ENCODE data around the gene PPM1G. TPM values are rescaled to one million over a fixed set of nuclear protein-coding genes. Genes with fewer than 3 reads are reported as not detected.

PPM1G gene
- total RNA-seq, 1 donor from 2014 or later: 121 TPM

GRCh38 chr2:27445155-27445554, 35.8 kb upstream of the PPM1G start:
- no peaks in the 10 kb centered on the region for H3K27me3 ChIP-seq (ENCODE audit: control insufficient read depth, insufficient read depth, low read length)
- no peak for TF ChIP-seq CTCF (IDR thresholded peaks at IDR 0.05; ENCODE audit: insufficient read depth, low read length, poor library complexity, severe bottlenecking)
- H3K36me3 ChIP-seq (ENCODE audit: control insufficient read depth, insufficient read depth, low read length): peaks cover 4% of the 10 kb centered on the region
- H3K4me3 ChIP-seq (ENCODE audit: low read depth, low read length): no peak overlapping the region
- no peak for DNase-seq (ENCODE audit: low read depth)

GRCh38 chr2:27442920-27443282, 33.5 kb upstream of the PPM1G start:
- no peak for DNase-seq (ENCODE audit: low read depth)
- Histone ChIP-seq H3K4me3 (ENCODE audit: low read depth, low read length) (no peak overlapping the region), H3K27me3 (ENCODE audit: control insufficient read depth, insufficient read depth, low read length) (no peaks in the 10 kb centered on the region), H3K36me3 (ENCODE audit: control insufficient read depth, insufficient read depth, low read length) (peaks cover 4% of the 10 kb centered on the region)
- no peak for TF ChIP-seq CTCF (IDR thresholded peaks at IDR 0.05; ENCODE audit: insufficient read depth, low read length, poor library complexity, severe bottlenecking)

- DNase-seq (ENCODE audit: low read depth): no peak
- Histone ChIP-seq H3K4me3 (ENCODE audit: low read depth, low read length) (no peak within 1 kb of the TSS), H3K27me3 (ENCODE audit: control insufficient read depth, insufficient read depth, low read length) (no peaks in the 10 kb centered on the region), H3K36me3 (ENCODE audit: control insufficient read depth, insufficient read depth, low read length) (peaks cover 4% of the 10 kb centered on the region)
- TF ChIP-seq CTCF (IDR thresholded peaks at IDR 0.05; ENCODE audit: insufficient read depth, low read length, poor library complexity, severe bottlenecking): peak; percentile 24
These were observed 32.8 kb upstream of the PPM1G start, which contains the start of gene KRTCAP3 for GRCh38 chr2:27441958-27442919. Gene KRTCAP3, plus strand, starts transcription at chr2:27442381. Its CDS starts 32 bp downstream, at chr2:27442413.

- no peak overlapping the region for H3K4me3 ChIP-seq (ENCODE audit: low read depth, low read length)
- H3K36me3 ChIP-seq (ENCODE audit: control insufficient read depth, insufficient read depth, low read length): peaks cover 6% of the 10 kb centered on the region
- TF ChIP-seq CTCF (IDR thresholded peaks at IDR 0.05; ENCODE audit: insufficient read depth, low read length, poor library complexity, severe bottlenecking): no peak
- no peaks in the 10 kb centered on the region for H3K27me3 ChIP-seq (ENCODE audit: control insufficient read depth, insufficient read depth, low read length)
- no peak for DNase-seq (ENCODE audit: low read depth)
These were observed 32.0 kb upstream of the PPM1G start for GRCh38 chr2:27441226-27441926.

GRCh38 chr2:27435628-27436027, 26.2 kb upstream of the PPM1G start:
- no peak for DNase-seq (ENCODE audit: low read depth)
- TF ChIP-seq CTCF (IDR thresholded peaks at IDR 0.05; ENCODE audit: insufficient read depth, low read length, poor library complexity, severe bottlenecking): no peak
- H3K27me3 ChIP-seq (ENCODE audit: control insufficient read depth, insufficient read depth, low read length): no peaks in the 10 kb centered on the region
- no peak overlapping the region for H3K4me3 ChIP-seq (ENCODE audit: low read depth, low read length)
- H3K36me3 ChIP-seq (ENCODE audit: control insufficient read depth, insufficient read depth, low read length): peaks cover 8% of the 10 kb centered on the region

Data from kidney epithelial cell (primary cell).